Measurements from ENCODE around the gene RPEL1.

DNA sequence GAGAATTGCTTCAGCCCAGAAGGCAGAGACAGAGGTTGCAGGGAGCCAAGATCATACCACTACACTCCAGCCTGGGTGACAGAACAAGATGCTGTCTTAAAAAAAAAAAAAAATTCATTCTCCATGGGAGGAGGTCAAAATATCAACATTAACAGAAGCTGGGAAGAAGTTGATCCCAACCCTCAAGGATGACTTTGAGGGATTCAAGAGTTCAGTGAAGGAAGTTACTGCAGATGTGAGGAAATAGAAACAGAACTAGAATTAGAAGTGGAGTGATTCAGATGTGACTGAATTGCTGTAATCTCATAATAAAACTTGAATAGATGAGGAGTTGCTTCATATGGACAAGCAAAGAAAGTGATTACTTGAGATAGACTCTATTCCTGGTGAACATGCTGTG is 19.7 kb upstream of the RPEL1 start:
- no peak for TF ChIP-seq CTCF (conservative IDR thresholded peaks at IDR 0.05; ENCODE audit: low read length)
- no peak for TF ChIP-seq EZH2phosphoT487 (IDR thresholded peaks at IDR 0.05; ENCODE audit: borderline replicate concordance, low read depth, low read length)

Measured in OCI-LY7 (cell line).